ENCODE data around the gene LMNTD2.

DNA sequence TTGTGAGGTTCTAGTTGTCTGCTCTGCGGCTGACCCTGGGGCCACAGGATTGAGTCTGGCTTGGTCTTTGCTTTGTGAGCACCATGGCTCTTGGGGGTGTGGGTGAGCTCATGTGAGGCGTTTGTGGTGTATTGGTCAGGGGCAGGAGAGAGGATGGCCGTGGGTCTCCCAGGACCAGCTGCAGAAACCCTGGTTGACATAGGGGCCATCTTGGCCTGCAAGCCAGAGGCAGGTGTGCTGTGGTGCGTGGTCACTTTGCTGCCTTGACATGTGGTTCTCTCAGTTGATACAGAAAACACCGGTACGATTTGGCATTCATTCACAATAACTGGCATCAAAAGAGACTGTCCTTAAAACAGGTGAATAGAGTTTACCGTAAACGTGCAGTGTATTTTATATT, 27.0 kb upstream of the LMNTD2 start:
- TF ChIP-seq, protein P1, sequence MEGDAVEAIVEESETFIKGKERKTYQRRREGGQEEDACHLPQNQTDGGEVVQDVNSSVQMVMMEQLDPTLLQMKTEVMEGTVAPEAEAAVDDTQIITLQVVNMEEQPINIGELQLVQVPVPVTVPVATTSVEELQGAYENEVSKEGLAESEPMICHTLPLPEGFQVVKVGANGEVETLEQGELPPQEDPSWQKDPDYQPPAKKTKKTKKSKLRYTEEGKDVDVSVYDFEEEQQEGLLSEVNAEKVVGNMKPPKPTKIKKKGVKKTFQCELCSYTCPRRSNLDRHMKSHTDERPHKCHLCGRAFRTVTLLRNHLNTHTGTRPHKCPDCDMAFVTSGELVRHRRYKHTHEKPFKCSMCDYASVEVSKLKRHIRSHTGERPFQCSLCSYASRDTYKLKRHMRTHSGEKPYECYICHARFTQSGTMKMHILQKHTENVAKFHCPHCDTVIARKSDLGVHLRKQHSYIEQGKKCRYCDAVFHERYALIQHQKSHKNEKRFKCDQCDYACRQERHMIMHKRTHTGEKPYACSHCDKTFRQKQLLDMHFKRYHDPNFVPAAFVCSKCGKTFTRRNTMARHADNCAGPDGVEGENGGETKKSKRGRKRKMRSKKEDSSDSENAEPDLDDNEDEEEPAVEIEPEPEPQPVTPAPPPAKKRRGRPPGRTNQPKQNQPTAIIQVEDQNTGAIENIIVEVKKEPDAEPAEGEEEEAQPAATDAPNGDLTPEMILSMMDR (IDR thresholded peaks at IDR 0.05; ENCODE audit: poor library complexity): no peak
- TF ChIP-seq EZH2 (IDR thresholded peaks at IDR 0.05; ENCODE audit: borderline replicate concordance) (no peak), EZH2phosphoT487 (IDR thresholded peaks at IDR 0.05; ENCODE audit: low read depth, severe bottlenecking, unreplicated experiment) (no peak)
